ENCODE data around the gene HOXD9. TPM values are rescaled to one million over a fixed set of nuclear protein-coding genes. Genes with fewer than 3 reads are reported as not detected.

HOXD9 gene
- not detected in 2 replicates for total RNA-seq

DNA sequence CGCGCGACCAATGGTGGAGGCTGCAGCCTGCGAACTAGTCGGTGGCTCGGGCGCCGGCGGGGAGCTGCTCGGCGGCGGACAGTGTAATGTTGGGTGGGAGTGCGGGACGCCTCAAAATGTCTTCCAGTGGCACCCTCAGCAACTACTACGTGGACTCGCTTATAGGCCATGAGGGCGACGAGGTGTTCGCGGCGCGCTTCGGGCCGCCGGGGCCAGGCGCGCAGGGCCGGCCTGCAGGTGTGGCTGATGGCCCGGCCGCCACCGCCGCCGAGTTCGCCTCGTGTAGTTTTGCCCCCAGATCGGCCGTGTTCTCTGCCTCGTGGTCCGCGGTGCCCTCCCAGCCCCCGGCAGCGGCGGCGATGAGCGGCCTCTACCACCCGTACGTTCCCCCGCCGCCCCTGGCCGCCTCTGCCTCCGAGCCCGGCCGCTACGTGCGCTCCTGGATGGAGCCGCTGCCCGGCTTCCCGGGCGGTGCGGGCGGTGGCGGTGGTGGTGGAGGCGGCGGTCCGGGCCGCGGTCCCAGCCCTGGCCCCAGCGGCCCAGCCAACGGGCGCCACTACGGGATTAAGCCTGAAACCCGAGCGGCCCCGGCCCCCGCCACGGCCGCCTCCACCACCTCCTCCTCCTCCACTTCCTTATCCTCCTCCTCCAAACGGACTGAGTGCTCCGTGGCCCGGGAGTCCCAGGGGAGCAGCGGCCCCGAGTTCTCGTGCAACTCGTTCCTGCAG is at the start of gene HOXD9:
TSS of gene HOXD9 (plus strand) at position 37 of the 728 bp plus-strand sequence. CDS start at position 87, 50 bp downstream.
- intact Hi-C loops (cut with micrococcal nuclease): loop anchor here (1.0 kb wide), 1 partner anchor 7 kb away; no protein-coding TSS in a partner anchor
- Mint-ChIP-seq H3K9me3 (peaks cover 4% of the 10 kb centered on the region), H3K4me1 (ENCODE audit: low read depth) (peaks cover 22% of the 10 kb centered on the region), H3K27me3 (ENCODE audit: insufficient read depth) (peaks cover 82% of the 10 kb centered on the region), H3K27ac (peak within 1 kb of the TSS; percentile 84), H3K36me3 (ENCODE audit: low read depth) (peaks cover 3% of the 10 kb centered on the region), H3K4me3 (no peak within 1 kb of the TSS)
- no peak for DNase-seq (ENCODE audit: low spot score)

DNA sequence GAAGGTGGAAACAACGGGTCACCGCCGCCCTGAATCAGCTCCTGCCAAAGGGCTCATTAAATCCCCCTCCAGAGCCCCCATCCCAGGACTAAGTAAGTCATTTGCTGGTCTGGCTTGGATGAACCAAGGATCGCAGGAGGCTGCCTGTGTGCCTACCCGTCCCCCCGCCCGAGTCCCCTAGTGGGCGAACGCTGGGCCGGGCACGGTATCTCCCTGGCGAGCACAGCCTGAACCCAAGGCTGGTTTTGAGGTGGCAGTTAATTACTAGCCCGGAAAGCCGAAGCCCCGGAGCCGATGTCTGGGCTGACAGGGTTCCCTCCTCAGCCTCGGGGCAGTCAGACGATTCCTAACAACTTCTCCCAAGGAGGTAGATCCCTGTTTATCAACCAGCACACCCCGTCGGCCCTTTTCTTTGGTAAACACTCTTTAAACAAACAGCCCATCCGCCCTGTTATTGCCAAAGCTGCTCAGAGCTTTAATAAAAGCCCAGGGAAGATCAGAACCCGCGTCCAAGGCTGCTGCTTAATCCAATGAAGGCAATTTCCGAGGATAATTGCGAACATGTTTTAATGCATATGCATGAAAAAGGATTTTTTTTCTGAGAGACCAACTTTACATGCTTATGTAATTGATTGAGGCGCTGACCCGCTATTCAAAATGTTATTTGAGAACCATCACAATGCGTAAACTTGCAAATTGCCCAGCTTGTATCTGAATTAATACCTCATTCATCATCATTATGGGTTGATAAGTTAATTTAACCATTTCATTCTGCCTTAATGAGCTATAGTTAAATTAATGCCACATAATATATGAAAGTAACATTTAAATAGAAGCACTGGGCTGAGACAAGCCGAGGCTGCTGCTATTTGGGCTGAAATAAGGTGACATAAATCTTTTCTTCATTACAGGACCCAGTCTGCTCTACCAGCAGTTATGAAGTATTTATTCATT is 49.3 kb upstream of the HOXD9 start:
- no peak overlapping the region for H3K27ac Mint-ChIP-seq

DNA sequence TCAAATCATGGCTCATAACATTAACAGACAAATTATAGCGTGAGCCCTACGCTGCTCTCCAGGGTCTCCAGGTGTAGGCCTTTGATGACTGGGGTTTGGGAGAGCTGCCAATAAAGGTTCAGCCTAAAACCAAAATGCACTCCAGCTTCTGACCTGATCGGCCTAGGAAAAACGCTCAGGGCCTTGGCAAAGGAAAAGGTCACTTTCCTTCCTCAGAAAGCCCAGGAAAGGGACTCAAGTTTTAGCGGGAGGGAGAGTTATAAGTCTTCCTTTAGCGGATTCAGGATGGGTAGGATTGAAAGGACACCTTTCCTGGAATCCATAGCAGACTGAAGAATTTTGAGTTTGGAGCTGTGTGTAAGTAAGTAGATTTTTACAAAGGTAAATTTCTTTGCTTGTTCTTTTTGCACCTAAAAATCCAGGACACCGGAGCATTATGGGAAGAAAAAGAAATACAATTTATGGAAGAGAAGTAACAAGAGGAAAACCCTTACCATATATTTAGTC is 47.5 kb upstream of the HOXD9 start:
- no peak overlapping the region for H3K4me3 Mint-ChIP-seq
- no peak overlapping the region for H3K27ac Mint-ChIP-seq
- H3K36me3 Mint-ChIP-seq (ENCODE audit: low read depth): peaks cover 3% of the 10 kb centered on the region
- DNase-seq (ENCODE audit: low spot score): no peak
- intact Hi-C loops (cut with micrococcal nuclease): no loop called here
- peaks cover 4% of the 10 kb centered on the region for H3K9me3 Mint-ChIP-seq
- no peaks in the 10 kb centered on the region for H3K4me1 Mint-ChIP-seq (ENCODE audit: low read depth)
- H3K27me3 Mint-ChIP-seq (ENCODE audit: insufficient read depth): peaks cover 77% of the 10 kb centered on the region

More for the DNA sequence above, 49.3 kb upstream of the HOXD9 start:
- intact Hi-C loops (cut with micrococcal nuclease): no loop called here
- no peak for DNase-seq (ENCODE audit: low spot score)
- peaks cover 77% of the 10 kb centered on the region for H3K27me3 Mint-ChIP-seq (ENCODE audit: insufficient read depth)
- no peak overlapping the region for H3K4me3 Mint-ChIP-seq
- H3K9me3 Mint-ChIP-seq: no peaks in the 10 kb centered on the region
- peaks cover 5% of the 10 kb centered on the region for H3K4me1 Mint-ChIP-seq (ENCODE audit: low read depth)
- no peaks in the 10 kb centered on the region for H3K36me3 Mint-ChIP-seq (ENCODE audit: low read depth)

DNA sequence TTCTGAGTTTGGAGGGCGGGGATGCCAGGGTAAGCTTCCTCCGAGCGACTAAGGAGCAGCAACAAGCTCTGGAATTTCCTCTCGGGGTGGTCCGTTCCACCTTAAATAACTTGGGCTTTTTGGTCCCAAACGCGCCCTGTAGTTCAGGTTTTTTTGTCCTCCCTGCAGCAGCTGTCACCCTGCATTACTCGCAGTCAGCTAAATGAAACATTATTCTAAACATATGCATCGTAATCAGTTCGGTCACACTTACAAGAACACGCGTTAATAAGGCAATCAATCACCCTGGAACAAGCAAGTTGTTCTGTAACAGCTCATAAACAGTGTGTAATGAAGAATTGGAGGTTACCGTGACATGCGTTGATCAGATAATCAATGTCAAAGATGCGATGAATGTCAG is 47.0 kb upstream of the HOXD9 start:
- no peak for DNase-seq (ENCODE audit: low spot score)
- Mint-ChIP-seq H3K27ac (no peak overlapping the region), H3K36me3 (ENCODE audit: low read depth) (peaks cover 3% of the 10 kb centered on the region), H3K9me3 (peaks cover 4% of the 10 kb centered on the region), H3K4me1 (ENCODE audit: low read depth) (no peaks in the 10 kb centered on the region), H3K4me3 (no peak overlapping the region), H3K27me3 (ENCODE audit: insufficient read depth) (peaks cover 72% of the 10 kb centered on the region)
- intact Hi-C loops (cut with micrococcal nuclease): no loop called here

DNA sequence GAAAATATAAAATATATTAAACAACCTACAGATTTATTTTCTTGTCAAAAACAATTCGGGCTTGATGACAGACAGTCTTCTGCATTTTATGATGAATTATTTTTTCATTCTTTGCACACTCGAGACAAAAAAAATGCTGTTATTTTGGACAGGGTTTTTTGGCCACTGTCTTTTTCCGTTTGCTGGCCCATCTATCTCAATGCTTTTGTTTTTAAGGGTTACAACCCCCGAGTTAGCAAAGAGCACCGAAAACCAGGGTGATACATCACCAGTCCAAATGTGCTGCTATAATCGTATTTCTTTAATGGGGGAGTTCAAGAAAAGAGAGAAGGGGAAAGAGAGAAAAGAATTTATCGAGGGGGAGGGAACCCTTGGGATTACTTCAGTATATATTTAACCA is 46.5 kb upstream of the HOXD9 start:
- intact Hi-C loops (cut with micrococcal nuclease): loop anchor here (2.0 kb wide), 1 partner anchor 87 kb away; no protein-coding TSS in a partner anchor
- Mint-ChIP-seq H3K27me3 (ENCODE audit: insufficient read depth) (peaks cover 72% of the 10 kb centered on the region), H3K9me3 (peaks cover 4% of the 10 kb centered on the region), H3K4me1 (ENCODE audit: low read depth) (no peaks in the 10 kb centered on the region), H3K27ac (no peak overlapping the region), H3K36me3 (ENCODE audit: low read depth) (peaks cover 3% of the 10 kb centered on the region), H3K4me3 (no peak overlapping the region)
- DNase-seq (ENCODE audit: low spot score): no peak

DNA sequence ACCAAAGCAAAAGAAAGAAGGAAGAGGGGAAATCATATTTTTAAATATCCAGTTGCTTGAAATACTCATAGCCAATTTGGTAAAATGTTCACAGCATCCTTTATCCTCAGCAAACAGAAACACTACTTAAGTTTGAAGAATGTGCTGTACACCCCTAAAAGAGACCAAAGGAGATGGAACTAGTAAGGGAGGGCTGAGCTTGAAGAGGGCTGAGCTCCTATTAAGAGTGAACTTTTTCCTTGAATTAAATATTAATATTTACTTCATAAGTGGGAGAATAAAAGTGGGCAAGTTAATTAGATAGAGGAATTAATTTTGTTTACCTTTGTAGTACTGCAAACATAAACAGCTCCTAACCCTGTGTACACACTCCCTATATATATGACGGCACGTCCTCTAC is 45.7 kb upstream of the HOXD9 start:
- no peak overlapping the region for H3K27ac Mint-ChIP-seq
- DNase-seq (ENCODE audit: low spot score): no peak
- H3K27me3 Mint-ChIP-seq (ENCODE audit: insufficient read depth): peaks cover 75% of the 10 kb centered on the region
- intact Hi-C loops (cut with micrococcal nuclease): loop anchor here (2.0 kb wide), 1 partner anchor 86 kb away; no protein-coding TSS in a partner anchor
- peaks cover 4% of the 10 kb centered on the region for H3K9me3 Mint-ChIP-seq
- peaks cover 3% of the 10 kb centered on the region for H3K36me3 Mint-ChIP-seq (ENCODE audit: low read depth)
- no peaks in the 10 kb centered on the region for H3K4me1 Mint-ChIP-seq (ENCODE audit: low read depth)
- H3K4me3 Mint-ChIP-seq: no peak overlapping the region

DNA sequence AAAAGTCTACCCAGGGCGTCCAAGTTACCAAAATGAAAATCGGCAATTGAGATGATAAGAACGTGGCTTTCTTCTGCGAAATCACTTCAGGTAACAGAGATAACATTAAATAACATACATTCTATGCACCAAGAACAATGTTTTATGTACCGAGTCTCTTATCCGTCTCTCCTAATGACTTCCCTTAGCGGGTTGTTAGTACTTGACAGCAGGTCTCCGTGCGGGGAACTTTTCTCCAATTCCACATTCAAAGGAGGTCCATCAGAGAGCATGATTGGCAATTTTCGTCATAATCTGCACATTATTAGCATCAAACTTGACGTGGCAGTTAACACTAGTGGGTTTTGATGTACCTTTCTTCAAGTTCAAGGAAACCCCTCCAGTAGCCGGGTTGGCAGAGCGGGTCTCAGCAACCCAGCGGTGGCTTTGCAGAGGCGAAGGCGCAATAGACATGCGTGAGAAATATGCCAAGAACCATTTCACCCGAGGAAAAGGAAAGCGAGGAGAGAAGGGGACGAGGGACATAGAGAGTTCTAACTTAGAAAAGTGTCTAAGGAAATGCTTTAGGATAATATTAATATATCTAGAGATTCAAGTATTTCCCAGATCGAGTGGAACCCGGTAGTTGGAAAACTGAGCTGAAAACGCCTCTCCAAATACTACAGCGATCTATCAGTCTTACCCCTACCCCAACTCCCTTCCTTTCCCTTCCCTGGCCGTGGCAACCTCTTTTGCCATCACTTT is 43.8 kb upstream of the HOXD9 start:
- no peak for DNase-seq (ENCODE audit: low spot score)
- H3K27me3 Mint-ChIP-seq (ENCODE audit: insufficient read depth): peaks cover 71% of the 10 kb centered on the region
- peak overlapping the region; percentile 89 for H3K27ac Mint-ChIP-seq
- H3K4me1 Mint-ChIP-seq (ENCODE audit: low read depth): no peaks in the 10 kb centered on the region
- H3K9me3 Mint-ChIP-seq: peaks cover 4% of the 10 kb centered on the region
- peaks cover 3% of the 10 kb centered on the region for H3K36me3 Mint-ChIP-seq (ENCODE audit: low read depth)
- intact Hi-C loops (cut with micrococcal nuclease): loop anchor here (1.0 to 2.0 kb wide), 3 partner anchors 19 to 1744 kb away; partner anchors contain the start of gene SP9
- H3K4me3 Mint-ChIP-seq: peak overlapping the region; percentile 19

DNA sequence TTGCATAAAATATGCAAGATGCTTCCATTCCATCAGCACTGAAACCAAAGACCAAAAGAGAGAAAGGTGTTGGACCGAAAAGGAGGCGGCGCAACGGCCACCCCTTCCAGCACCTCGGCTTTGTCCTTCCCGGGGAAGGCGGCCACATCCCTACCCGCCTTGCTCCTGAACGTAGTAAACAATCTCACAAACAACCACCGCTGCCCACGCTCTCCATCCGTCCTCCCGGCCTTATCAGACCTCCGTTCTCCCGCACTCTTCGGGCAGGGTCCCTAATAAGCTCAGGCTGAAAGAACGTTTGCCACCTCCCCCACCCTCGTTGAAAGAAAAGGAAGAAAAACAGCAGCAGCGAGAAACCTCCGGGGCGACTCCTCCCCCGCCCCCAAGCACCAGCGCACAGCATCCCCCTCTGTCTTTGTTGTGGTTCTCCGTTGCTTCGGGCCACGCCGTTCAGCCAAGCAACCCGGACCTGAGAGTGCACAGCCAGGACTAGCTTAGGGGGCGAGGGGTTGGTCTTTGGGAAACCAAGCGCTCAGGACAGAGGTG is 43.2 kb upstream of the HOXD9 start:
- no peak for DNase-seq (ENCODE audit: low spot score)
- intact Hi-C loops (cut with micrococcal nuclease): loop anchor here (2.0 kb wide), 2 partner anchors 51 to 1745 kb away; partner anchors contain the start of gene SP9
- Mint-ChIP-seq H3K36me3 (ENCODE audit: low read depth) (peaks cover 3% of the 10 kb centered on the region), H3K9me3 (peaks cover 4% of the 10 kb centered on the region), H3K27me3 (ENCODE audit: insufficient read depth) (peaks cover 72% of the 10 kb centered on the region), H3K27ac (peak overlapping the region; percentile 89), H3K4me3 (peak overlapping the region; percentile 19), H3K4me1 (ENCODE audit: low read depth) (no peaks in the 10 kb centered on the region)

DNA sequence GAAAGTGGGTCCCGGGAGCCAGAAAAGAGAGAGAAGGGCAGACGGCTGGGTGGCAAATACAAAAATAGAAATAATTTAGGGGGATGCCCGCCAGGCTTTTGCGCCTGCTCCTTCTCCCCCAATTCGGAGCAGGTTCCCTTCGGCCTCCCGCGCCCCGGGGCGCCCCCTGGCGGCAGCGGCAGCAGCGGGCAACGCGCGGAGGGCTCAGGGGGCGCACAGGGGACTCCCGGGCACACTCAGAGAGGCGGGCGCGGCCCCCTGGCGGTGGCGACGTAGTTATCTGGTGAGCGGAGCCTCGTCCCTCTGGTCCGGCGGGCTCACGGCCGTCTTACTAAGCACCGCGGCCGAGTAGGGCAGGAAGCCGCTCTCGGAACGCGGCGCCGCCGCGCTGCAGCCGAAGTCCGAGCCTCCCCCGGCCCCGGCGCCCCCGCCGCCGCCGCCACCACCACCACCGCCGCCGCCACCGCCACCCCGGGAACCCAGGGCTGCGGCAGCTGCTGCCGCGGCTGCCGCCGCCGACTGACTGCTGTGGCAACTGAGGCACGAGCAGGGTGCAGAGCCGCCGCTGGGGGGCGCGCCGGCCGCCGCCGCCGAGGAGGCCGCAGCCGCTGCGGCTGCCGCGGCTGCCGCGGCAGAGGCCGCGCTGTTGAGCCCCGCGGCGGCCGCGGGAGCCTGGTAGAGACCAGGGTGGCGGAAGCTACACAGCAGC is 42.5 kb upstream of the HOXD9 start:
- Mint-ChIP-seq H3K4me3 (peak overlapping the region; percentile 15), H3K27ac (peak overlapping the region; percentile 89)

DNA sequence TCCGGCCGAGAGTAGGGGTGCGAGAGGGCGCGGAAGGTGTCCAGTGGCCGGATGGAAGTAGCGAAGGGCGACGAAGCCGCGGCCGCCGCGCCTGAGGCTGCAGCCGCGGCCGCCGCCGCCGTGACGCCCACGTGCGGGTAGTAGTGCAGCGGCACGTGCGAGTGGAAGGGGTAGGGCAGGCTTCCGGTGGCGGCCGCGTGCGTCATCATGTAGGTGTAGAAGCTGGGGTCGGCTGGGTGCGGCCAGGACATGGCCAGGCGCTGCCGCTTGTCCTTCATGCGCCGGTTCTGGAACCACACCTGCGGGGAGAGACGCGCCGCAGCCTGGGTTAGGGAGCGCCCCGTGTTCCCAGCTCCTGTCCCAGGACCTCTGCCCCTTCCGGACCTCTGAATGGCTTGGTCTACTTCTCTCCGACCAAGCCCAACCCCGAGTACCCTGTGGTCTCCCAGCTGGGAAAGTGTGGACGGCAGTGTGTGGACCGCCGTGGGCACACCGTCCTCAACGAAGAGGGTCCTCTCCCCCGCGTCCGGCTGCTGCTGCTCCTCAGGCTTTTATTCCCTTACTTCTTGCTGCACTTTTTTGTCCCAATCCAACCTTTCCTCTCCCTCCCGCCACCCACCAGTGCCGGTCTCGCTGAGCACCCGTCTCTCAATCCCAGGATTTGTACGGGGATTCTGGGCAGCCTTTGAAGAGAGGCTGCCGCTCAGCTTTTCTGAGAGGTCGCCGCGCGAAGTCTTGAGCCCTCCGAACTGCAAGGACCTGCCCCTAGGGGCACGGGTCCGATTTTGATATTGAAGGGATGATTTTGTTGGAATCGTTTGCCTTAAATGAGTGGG is 41.8 kb upstream of the HOXD9 start:
- Mint-ChIP-seq H3K9me3 (peaks cover 4% of the 10 kb centered on the region), H3K27me3 (ENCODE audit: insufficient read depth) (peaks cover 73% of the 10 kb centered on the region), H3K27ac (peak overlapping the region; percentile 81), H3K36me3 (ENCODE audit: low read depth) (peaks cover 3% of the 10 kb centered on the region), H3K4me1 (ENCODE audit: low read depth) (no peaks in the 10 kb centered on the region), H3K4me3 (no peak overlapping the region)
- DNase-seq (ENCODE audit: low spot score): no peak
- intact Hi-C loops (cut with micrococcal nuclease): no loop called here

More for the DNA sequence above, 42.5 kb upstream of the HOXD9 start:
- Mint-ChIP-seq H3K4me1 (ENCODE audit: low read depth) (no peaks in the 10 kb centered on the region), H3K9me3 (peaks cover 4% of the 10 kb centered on the region), H3K36me3 (ENCODE audit: low read depth) (peaks cover 3% of the 10 kb centered on the region), H3K27me3 (ENCODE audit: insufficient read depth) (peaks cover 72% of the 10 kb centered on the region)
- intact Hi-C loops (cut with micrococcal nuclease): loop anchor here (2.0 kb wide), 2 partner anchors 51 to 1745 kb away; partner anchors contain the start of gene SP9
- DNase-seq (ENCODE audit: low spot score): no peak

DNA sequence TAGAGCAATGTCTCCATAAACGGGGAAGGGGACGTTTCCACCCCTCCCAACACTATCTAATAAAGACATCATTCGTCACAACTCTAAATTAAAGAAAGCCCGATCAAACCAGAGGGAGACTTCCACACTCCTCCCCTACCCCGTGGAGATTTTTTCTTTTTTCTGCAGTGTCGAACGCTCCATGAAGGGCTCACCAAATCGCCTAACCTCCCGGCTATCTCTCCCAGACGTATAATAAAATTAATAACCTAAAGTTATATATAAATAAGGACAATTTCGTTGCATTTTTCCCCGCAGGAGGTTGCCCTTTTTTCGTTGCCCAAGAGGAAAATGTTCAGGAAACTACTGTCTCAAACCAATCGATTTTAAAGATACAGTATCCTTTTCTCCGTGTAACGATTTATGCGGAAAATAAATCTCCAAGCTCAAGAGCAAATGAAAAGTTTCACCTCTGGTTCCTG is 41.1 kb upstream of the HOXD9 start:
- no peak for DNase-seq (ENCODE audit: low spot score)
- H3K27me3 Mint-ChIP-seq (ENCODE audit: insufficient read depth): peaks cover 72% of the 10 kb centered on the region
- H3K4me1 Mint-ChIP-seq (ENCODE audit: low read depth): no peaks in the 10 kb centered on the region
- intact Hi-C loops (cut with micrococcal nuclease): no loop called here
- H3K27ac Mint-ChIP-seq: peak overlapping the region; percentile 81
- H3K9me3 Mint-ChIP-seq: peaks cover 4% of the 10 kb centered on the region
- H3K36me3 Mint-ChIP-seq (ENCODE audit: low read depth): peaks cover 3% of the 10 kb centered on the region
- no peak overlapping the region for H3K4me3 Mint-ChIP-seq
